ENCODE results near the gene SCN2A. TPM values are rescaled to one million over a fixed set of nuclear protein-coding genes. Genes with fewer than 3 reads are reported as not detected.

Gene SCN2A
- total RNA-seq, 6 experiments from 2014 or later = 0.14 to 0.94 (median 0.67) TPM

GRCh38 chr2:165281387-165281786 is 42.2 kb downstream of the SCN2A start:
- Mint-ChIP-seq H3K36me3 (ENCODE audit: low read depth) (no peaks in the 10 kb centered on the region), H3K9me3 (no peaks in the 10 kb centered on the region), H3K4me3 (no peak overlapping the region), H3K27ac (no peak overlapping the region), H3K27me3 (ENCODE audit: insufficient read depth) (no peaks in the 10 kb centered on the region), H3K4me1 (ENCODE audit: low read depth) (no peaks in the 10 kb centered on the region)
- no peak for DNase-seq
- TF ChIP-seq CTCF (IDR thresholded peaks at IDR 0.05) = no peak

GRCh38 chr2:165283342-165283741 is 44.1 kb downstream of the SCN2A start:
- TF ChIP-seq CTCF (IDR thresholded peaks at IDR 0.05) = no peak
- no peaks in the 10 kb centered on the region for H3K4me1 Mint-ChIP-seq (ENCODE audit: low read depth)
- H3K9me3 Mint-ChIP-seq = no peaks in the 10 kb centered on the region
- no peaks in the 10 kb centered on the region for H3K27me3 Mint-ChIP-seq (ENCODE audit: insufficient read depth)
- DNase-seq = no peak
- no peak overlapping the region for H3K4me3 Mint-ChIP-seq
- no peaks in the 10 kb centered on the region for H3K36me3 Mint-ChIP-seq (ENCODE audit: low read depth)
- no peak overlapping the region for H3K27ac Mint-ChIP-seq

- Mint-ChIP-seq H3K9me3 (no peaks in the 10 kb centered on the region), H3K4me3 (no peak overlapping the region), H3K27me3 (ENCODE audit: insufficient read depth) (no peaks in the 10 kb centered on the region), H3K27ac (no peak overlapping the region), H3K4me1 (ENCODE audit: low read depth) (no peaks in the 10 kb centered on the region), H3K36me3 (ENCODE audit: low read depth) (no peaks in the 10 kb centered on the region)
- no peak for DNase-seq
- TF ChIP-seq CTCF (IDR thresholded peaks at IDR 0.05) = no peak
Observed at GRCh38 chr2:165287094-165287778, 48.0 kb downstream of the SCN2A start.

- no peaks in the 10 kb centered on the region for H3K36me3 Mint-ChIP-seq (ENCODE audit: low read depth)
- no peak overlapping the region for H3K27ac Mint-ChIP-seq
- no peak overlapping the region for H3K4me3 Mint-ChIP-seq
- H3K27me3 Mint-ChIP-seq (ENCODE audit: insufficient read depth) = no peaks in the 10 kb centered on the region
- DNase-seq = no peak
- H3K4me1 Mint-ChIP-seq (ENCODE audit: low read depth) = no peaks in the 10 kb centered on the region
- no peaks in the 10 kb centered on the region for H3K9me3 Mint-ChIP-seq
- TF ChIP-seq CTCF (IDR thresholded peaks at IDR 0.05) = no peak
Observed at GRCh38 chr2:165289069-165289468, 49.9 kb downstream of the SCN2A start.

GRCh38 chr2:165293440-165294420 is 54.5 kb downstream of the SCN2A start:
- Mint-ChIP-seq H3K36me3 (ENCODE audit: low read depth) (no peaks in the 10 kb centered on the region), H3K27ac (no peak overlapping the region), H3K4me3 (peak overlapping the region; percentile 83), H3K9me3 (no peaks in the 10 kb centered on the region), H3K27me3 (ENCODE audit: insufficient read depth) (no peaks in the 10 kb centered on the region; the same call in 1 of the 2 replicates), H3K4me1 (ENCODE audit: low read depth) (no peaks in the 10 kb centered on the region)
- peak; percentile 88 for TF ChIP-seq CTCF (IDR thresholded peaks at IDR 0.05)
- peak; percentile 93 for DNase-seq
